ENCODE data around the gene AMBP. TPM values are rescaled to one million over a fixed set of nuclear protein-coding genes. Genes with fewer than 3 reads are reported as not detected.

AMBP gene
- polyA plus RNA-seq, 1 of the 3 experiments (the other 2 are of a cell fraction): 0.16 TPM

DNA sequence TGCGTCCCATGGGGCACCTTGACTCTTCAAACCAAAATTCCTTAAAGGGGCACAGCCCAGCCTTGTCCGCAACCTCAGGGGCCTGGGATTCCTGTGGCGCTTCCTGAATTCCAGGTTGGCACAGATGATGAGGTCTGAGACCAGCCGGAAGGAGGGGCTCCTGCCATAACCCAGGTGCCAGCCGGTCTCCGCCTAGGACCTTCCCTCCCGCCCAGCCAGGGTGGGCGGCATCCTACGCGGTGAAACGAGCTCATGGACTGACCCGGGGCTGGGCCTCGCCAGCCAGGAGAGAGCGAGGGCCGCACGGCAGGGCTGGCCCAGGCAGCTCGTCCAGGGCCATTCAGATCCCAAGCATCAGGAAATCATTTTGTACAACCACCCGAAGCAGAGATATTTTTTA is 23.0 kb downstream of the AMBP start:
- DNase-seq: no peak
- CTCF ChIA-PET: interaction anchor here (1.0 kb wide), 1 partner anchor 17 kb away, joined by 3 read pairs; no protein-coding TSS in a partner anchor
- Histone ChIP-seq H3K9ac (no peak overlapping the region), H3K27ac (ENCODE audit: low read depth in 2 of 2, low read length in 1 of 2) (no peak overlapping the region), H3K79me2 (ENCODE audit: insufficient read depth) (no peaks in the 10 kb centered on the region), H3K36me3 (replicated peaks in 1 of 2; ENCODE audit: control insufficient read depth in 1 of 2, insufficient read depth in 2 of 2, low read length in 1 of 2) (peaks cover 8 to 22% of the 10 kb centered on the region in 2 experiments), H4K20me1 (ENCODE audit: insufficient read depth) (no peaks in the 10 kb centered on the region), H3F3A (replicated peaks; ENCODE audit: insufficient read depth) (no peaks in the 10 kb centered on the region), H3K27me3 (ENCODE audit: insufficient read depth) (no peaks in the 10 kb centered on the region), H3K4me1 (ENCODE audit: control insufficient read depth in 1 of 2, insufficient read depth in 2 of 2, low read depth in 1 of 2, low read length in 1 of 2) (no peaks in the 10 kb centered on the region; a peak in 1 of 4 replicates), H2AFZ (ENCODE audit: low read depth) (no peak overlapping the region), H3K9me2 (no peaks in the 10 kb centered on the region), H3K9me3 (no peaks in the 10 kb centered on the region), H3K4me2 (no peak overlapping the region), H3K4me3 (ENCODE audit: low read depth in 2 of 2, low read length in 1 of 2) (no peak overlapping the region)
- WGBS (ENCODE audit: low lambda C conversion rate): 95% methylated on average over 3 of the region's 18 CpGs
- TF ChIP-seq SIN3A (IDR thresholded peaks at IDR 0.05; ENCODE audit: borderline replicate concordance, low read depth, low read length) (no peak), MXI1 (IDR thresholded peaks at IDR 0.05; ENCODE audit: low read depth, low read length) (no peak), FOXJ3 (CRISPR knock-in tag; IDR thresholded peaks at IDR 0.05) (no peak), NRF1 (IDR thresholded peaks at IDR 0.05; ENCODE audit: low read depth, low read length) (no peak), TCF12 (IDR thresholded peaks at IDR 0.05) (no peak), TEAD4 (IDR thresholded peaks at IDR 0.05; ENCODE audit: borderline replicate concordance, insufficient read depth) (no peak), MEF2A (IDR thresholded peaks at IDR 0.05; ENCODE audit: borderline replicate concordance, low read depth) (no peak), TAF1 (IDR thresholded peaks at IDR 0.05; ENCODE audit: borderline replicate concordance, low read depth, low read length) (no peak), RXRA (IDR thresholded peaks at IDR 0.05; ENCODE audit: borderline replicate concordance, low read depth) (no peak), EP300 (IDR thresholded peaks at IDR 0.05; ENCODE audit: borderline replicate concordance in 1 of 2, low read depth in 1 of 2, low read length in 1 of 2) (no peak), ELF1 (IDR thresholded peaks at IDR 0.05) (no peak), REST (IDR thresholded peaks at IDR 0.05; ENCODE audit: low read depth, low read length) (no peak), CHD2 (IDR thresholded peaks at IDR 0.05; ENCODE audit: low read length, partially characterized antibody) (no peak), RAD21 (IDR thresholded peaks at IDR 0.05; ENCODE audit: low read length) (no peak)
- TF ChIP-seq, protein P1, sequence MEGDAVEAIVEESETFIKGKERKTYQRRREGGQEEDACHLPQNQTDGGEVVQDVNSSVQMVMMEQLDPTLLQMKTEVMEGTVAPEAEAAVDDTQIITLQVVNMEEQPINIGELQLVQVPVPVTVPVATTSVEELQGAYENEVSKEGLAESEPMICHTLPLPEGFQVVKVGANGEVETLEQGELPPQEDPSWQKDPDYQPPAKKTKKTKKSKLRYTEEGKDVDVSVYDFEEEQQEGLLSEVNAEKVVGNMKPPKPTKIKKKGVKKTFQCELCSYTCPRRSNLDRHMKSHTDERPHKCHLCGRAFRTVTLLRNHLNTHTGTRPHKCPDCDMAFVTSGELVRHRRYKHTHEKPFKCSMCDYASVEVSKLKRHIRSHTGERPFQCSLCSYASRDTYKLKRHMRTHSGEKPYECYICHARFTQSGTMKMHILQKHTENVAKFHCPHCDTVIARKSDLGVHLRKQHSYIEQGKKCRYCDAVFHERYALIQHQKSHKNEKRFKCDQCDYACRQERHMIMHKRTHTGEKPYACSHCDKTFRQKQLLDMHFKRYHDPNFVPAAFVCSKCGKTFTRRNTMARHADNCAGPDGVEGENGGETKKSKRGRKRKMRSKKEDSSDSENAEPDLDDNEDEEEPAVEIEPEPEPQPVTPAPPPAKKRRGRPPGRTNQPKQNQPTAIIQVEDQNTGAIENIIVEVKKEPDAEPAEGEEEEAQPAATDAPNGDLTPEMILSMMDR (IDR thresholded peaks at IDR 0.05): no peak
- TF ChIP-seq, protein P2, sequence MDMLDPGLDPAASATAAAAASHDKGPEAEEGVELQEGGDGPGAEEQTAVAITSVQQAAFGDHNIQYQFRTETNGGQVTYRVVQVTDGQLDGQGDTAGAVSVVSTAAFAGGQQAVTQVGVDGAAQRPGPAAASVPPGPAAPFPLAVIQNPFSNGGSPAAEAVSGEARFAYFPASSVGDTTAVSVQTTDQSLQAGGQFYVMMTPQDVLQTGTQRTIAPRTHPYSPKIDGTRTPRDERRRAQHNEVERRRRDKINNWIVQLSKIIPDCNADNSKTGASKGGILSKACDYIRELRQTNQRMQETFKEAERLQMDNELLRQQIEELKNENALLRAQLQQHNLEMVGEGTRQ (IDR thresholded peaks at IDR 0.05; ENCODE audit: borderline replicate concordance, low read depth, low read length): no peak
- POLR2A ChIA-PET: no interaction called here
